ENCODE results near the gene PELI2.

Gene PELI2

GRCh38 chr14:56152221-56152620 is 34.0 kb downstream of the PELI2 start:
- H3K4me1 ChIP-seq (ENCODE audit: control insufficient read depth, insufficient read depth, low read length) = peaks cover 22% of the 10 kb centered on the region
- ChIA-PET CTCF (interaction anchor here (0.5 kb wide), 1 partner anchor 18 kb away, joined by 4 read pairs; no protein-coding TSS in a partner anchor), POLR2A (no interaction called here)
- no peaks in the 10 kb centered on the region for H3K36me3 ChIP-seq (ENCODE audit: control insufficient read depth in 2 of 2, insufficient read depth in 1 of 2, low read length in 2 of 2)
- TF ChIP-seq ZNF24 (tag by site-specific recombination; IDR thresholded peaks at IDR 0.05) (no peak), ZNF529 (tag by site-specific recombination; IDR thresholded peaks at IDR 0.05; ENCODE audit: insufficient replicate concordance) (no peak), ZNF623 (tag by site-specific recombination; IDR thresholded peaks at IDR 0.05) (no peak), ZNF146 (tag by site-specific recombination; IDR thresholded peaks at IDR 0.05) (no peak), INSM2 (tag by site-specific recombination; IDR thresholded peaks at IDR 0.05) (no peak), ZNF585B (tag by site-specific recombination; IDR thresholded peaks at IDR 0.05) (no peak), ZNF664 (tag by site-specific recombination; IDR thresholded peaks at IDR 0.05) (no peak), ZNF571 (tag by site-specific recombination; IDR thresholded peaks at IDR 0.05) (no peak), ZNF560 (tag by site-specific recombination; IDR thresholded peaks at IDR 0.05; ENCODE audit: borderline replicate concordance) (no peak), FEZF1 (tag by site-specific recombination; IDR thresholded peaks at IDR 0.05) (no peak), ZFP37 (tag by site-specific recombination; IDR thresholded peaks at IDR 0.05) (no peak)
- TF ChIP-seq, protein P1, sequence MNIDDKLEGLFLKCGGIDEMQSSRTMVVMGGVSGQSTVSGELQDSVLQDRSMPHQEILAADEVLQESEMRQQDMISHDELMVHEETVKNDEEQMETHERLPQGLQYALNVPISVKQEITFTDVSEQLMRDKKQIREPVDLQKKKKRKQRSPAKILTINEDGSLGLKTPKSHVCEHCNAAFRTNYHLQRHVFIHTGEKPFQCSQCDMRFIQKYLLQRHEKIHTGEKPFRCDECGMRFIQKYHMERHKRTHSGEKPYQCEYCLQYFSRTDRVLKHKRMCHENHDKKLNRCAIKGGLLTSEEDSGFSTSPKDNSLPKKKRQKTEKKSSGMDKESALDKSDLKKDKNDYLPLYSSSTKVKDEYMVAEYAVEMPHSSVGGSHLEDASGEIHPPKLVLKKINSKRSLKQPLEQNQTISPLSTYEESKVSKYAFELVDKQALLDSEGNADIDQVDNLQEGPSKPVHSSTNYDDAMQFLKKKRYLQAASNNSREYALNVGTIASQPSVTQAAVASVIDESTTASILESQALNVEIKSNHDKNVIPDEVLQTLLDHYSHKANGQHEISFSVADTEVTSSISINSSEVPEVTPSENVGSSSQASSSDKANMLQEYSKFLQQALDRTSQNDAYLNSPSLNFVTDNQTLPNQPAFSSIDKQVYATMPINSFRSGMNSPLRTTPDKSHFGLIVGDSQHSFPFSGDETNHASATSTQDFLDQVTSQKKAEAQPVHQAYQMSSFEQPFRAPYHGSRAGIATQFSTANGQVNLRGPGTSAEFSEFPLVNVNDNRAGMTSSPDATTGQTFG (tag by site-specific recombination; IDR thresholded peaks at IDR 0.05; ENCODE audit: borderline replicate concordance) = no peak
- H3K4me3 ChIP-seq (ENCODE audit: low read depth, low read length) = no peak overlapping the region
- H3K9me3 ChIP-seq (ENCODE audit: control insufficient read depth, insufficient read depth, low read depth, low read length) = no peaks in the 10 kb centered on the region
- no peak overlapping the region for H3K27ac ChIP-seq (ENCODE audit: extremely low read depth, low read depth, low read length)

- Histone ChIP-seq H3K36me3 (ENCODE audit: control insufficient read depth in 2 of 2, insufficient read depth in 1 of 2, low read length in 2 of 2) (no peaks in the 10 kb centered on the region), H3K4me1 (ENCODE audit: control insufficient read depth, insufficient read depth, low read length) (peaks cover 12% of the 10 kb centered on the region; the same call in 1 of the 2 replicates), H3K9me3 (ENCODE audit: control insufficient read depth, insufficient read depth, low read depth, low read length) (no peaks in the 10 kb centered on the region), H3K27ac (ENCODE audit: extremely low read depth, low read depth, low read length) (no peak overlapping the region), H3K4me3 (ENCODE audit: low read depth, low read length) (no peak overlapping the region)
- CTCF ChIA-PET = no interaction called here
- no peak for TF ChIP-seq ZNF560 (tag by site-specific recombination; IDR thresholded peaks at IDR 0.05; ENCODE audit: borderline replicate concordance)
- no peak for TF ChIP-seq ZNF488 (tag by site-specific recombination; IDR thresholded peaks at IDR 0.05)
- no peak for TF ChIP-seq ZNF140 (tag by site-specific recombination; IDR thresholded peaks at IDR 0.05)
- TF ChIP-seq ZNF585B (tag by site-specific recombination; IDR thresholded peaks at IDR 0.05) = no peak
- no peak for TF ChIP-seq ZNF394 (tag by site-specific recombination; IDR thresholded peaks at IDR 0.05; ENCODE audit: borderline replicate concordance)
- TF ChIP-seq ZNF24 (tag by site-specific recombination; IDR thresholded peaks at IDR 0.05) = no peak
- no peak for TF ChIP-seq ZNF211 (tag by site-specific recombination; IDR thresholded peaks at IDR 0.05; ENCODE audit: low read depth)
- no peak for TF ChIP-seq OVOL3 (tag by site-specific recombination; IDR thresholded peaks at IDR 0.05)
- POLR2A ChIA-PET = no interaction called here
These were observed 35.1 kb downstream of the PELI2 start for GRCh38 chr14:56153267-56153666.

GRCh38 chr14:56154321-56154720 is 36.1 kb downstream of the PELI2 start:
- H3K4me1 ChIP-seq (ENCODE audit: control insufficient read depth, insufficient read depth, low read length) = peaks cover 5% of the 10 kb centered on the region; the same call in 1 of the 2 replicates
- H3K9me3 ChIP-seq (ENCODE audit: control insufficient read depth, insufficient read depth, low read depth, low read length) = no peaks in the 10 kb centered on the region
- H3K4me3 ChIP-seq (ENCODE audit: low read depth, low read length) = no peak overlapping the region
- no peaks in the 10 kb centered on the region for H3K36me3 ChIP-seq (ENCODE audit: control insufficient read depth in 2 of 2, insufficient read depth in 1 of 2, low read length in 2 of 2)
- POLR2A ChIA-PET = no interaction called here
- CTCF ChIA-PET = no interaction called here
- no peak overlapping the region for H3K27ac ChIP-seq (ENCODE audit: extremely low read depth, low read depth, low read length)
- no peak for TF ChIP-seq SCRT2 (tag by site-specific recombination; IDR thresholded peaks at IDR 0.05)
- TF ChIP-seq TRIM28 (IDR thresholded peaks at IDR 0.05; ENCODE audit: borderline replicate concordance, low read length) = no peak
- TF ChIP-seq ZNF2 (tag by site-specific recombination; IDR thresholded peaks at IDR 0.05) = no peak
- TF ChIP-seq ZSCAN16 (tag by site-specific recombination; IDR thresholded peaks at IDR 0.05) = no peak
- TF ChIP-seq, protein P2, sequence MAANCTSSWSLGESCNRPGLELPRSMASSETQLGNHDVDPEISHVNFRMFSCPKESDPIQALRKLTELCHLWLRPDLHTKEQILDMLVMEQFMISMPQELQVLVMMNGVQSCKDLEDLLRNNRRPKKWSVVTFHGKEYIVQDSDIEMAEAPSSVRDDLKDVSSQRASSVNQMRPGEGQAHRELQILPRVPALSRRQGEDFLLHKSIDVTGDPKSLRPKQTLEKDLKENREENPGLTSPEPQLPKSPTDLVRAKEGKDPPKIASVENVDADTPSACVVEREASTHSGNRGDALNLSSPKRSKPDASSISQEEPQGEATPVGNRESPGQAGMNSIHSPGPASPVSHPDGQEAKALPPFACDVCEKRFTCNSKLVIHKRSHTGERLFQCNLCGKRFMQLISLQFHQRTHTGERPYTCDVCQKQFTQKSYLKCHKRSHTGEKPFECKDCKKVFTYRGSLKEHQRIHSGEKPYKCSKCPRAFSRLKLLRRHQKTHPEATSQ (tag by site-specific recombination; IDR thresholded peaks at IDR 0.05) = no peak
- no peak for TF ChIP-seq ZNF423 (tag by site-specific recombination; IDR thresholded peaks at IDR 0.05)
- TF ChIP-seq KLF8 (tag by site-specific recombination; IDR thresholded peaks at IDR 0.05) = no peak
